Measurements from ENCODE around the gene RAX2.

GRCh38 chr19:3765121-3765520 is 6.9 kb downstream of the RAX2 start:
- TF ChIP-seq REST (IDR thresholded peaks at IDR 0.05; ENCODE audit: low read depth) (no peak), CTCF (IDR thresholded peaks at IDR 0.05 in 2 of 3, conservative IDR thresholded peaks at IDR 0.05 in 1 of 3; ENCODE audit: borderline replicate concordance in 1 of 3, insufficient read depth in 1 of 3, low read depth in 2 of 3, low read length in 2 of 3) (no peak), EZH2 (IDR thresholded peaks at IDR 0.05) (no peak), POLR2A (IDR thresholded peaks at IDR 0.05; ENCODE audit: borderline replicate concordance, extremely low read depth, insufficient read depth, insufficient read length) (no peak), JUND (IDR thresholded peaks at IDR 0.05) (no peak), POLR2AphosphoS5 (IDR thresholded peaks at IDR 0.05; ENCODE audit: low read depth, low read length) (no peak), SIN3A (IDR thresholded peaks at IDR 0.05; ENCODE audit: low read depth) (no peak), ZBTB33 (IDR thresholded peaks at IDR 0.05; ENCODE audit: extremely low read depth, insufficient replicate concordance, low read length) (no peak)

All from HCT116 (cell line).